ENCODE results near the gene CNEP1R1.
A peak's percentile ranks its signal among the peaks of the same experiment; 100 is the strongest.

CNEP1R1 gene

GRCh38 chr16:50065624-50066481, 40.8 kb downstream of the CNEP1R1 start, which contains the start of gene HEATR3:
TSS of gene HEATR3 (plus strand) at chr16:50065970. CDS start at chr16:50066132, 162 bp downstream.
- peak; percentile 60 for DNase-seq

GRCh38 chr16:50066482-50067289, 41.7 kb downstream of the CNEP1R1 start:
- no peak for DNase-seq

GRCh38 chr16:50067290-50067853, 42.3 kb downstream of the CNEP1R1 start:
- no peak for DNase-seq

GRCh38 chr16:50068550-50068949, 43.5 kb downstream of the CNEP1R1 start:
- no peak for DNase-seq

GRCh38 chr16:50069060-50069459, 44.0 kb downstream of the CNEP1R1 start:
- no peak for DNase-seq

GRCh38 chr16:50071075-50071671, 46.1 kb downstream of the CNEP1R1 start:
- DNase-seq = no peak

- no peak for DNase-seq
Observed at GRCh38 chr16:50072730-50073129, 47.7 kb downstream of the CNEP1R1 start.

- no peak for DNase-seq
Observed at GRCh38 chr16:50079397-50080140, 54.5 kb downstream of the CNEP1R1 start.

- no peak for DNase-seq
Observed at GRCh38 chr16:50081428-50082018, 56.5 kb downstream of the CNEP1R1 start.

GRCh38 chr16:50083996-50084395, 59.0 kb downstream of the CNEP1R1 start:
- DNase-seq = no peak

GRCh38 chr16:50086176-50086575, 61.2 kb downstream of the CNEP1R1 start:
- DNase-seq = no peak

All from DMS153 (cell line).